GM18907 (cell line): ENCODE results near the gene WDFY4.

ENCODE experiments used
- ATAC-seq: cut with Tn5 transposase; IDR thresholded peaks from one replicate; pipeline ENCODE4 v1.9.1; 2021; ENCODE audit warnings: mild to moderate bottlenecking, moderate library complexity; ENCODE audit not compliant: unreplicated experiment

WDFY4 gene

GRCh38 chr10:48842231-48842630 lies 157.6 kb downstream of the WDFY4 start:
- ATAC-seq = no peak

GRCh38 chr10:48843198-48843597 lies 158.5 kb downstream of the WDFY4 start:
- ATAC-seq = no peak

GRCh38 chr10:48844616-48845015 lies 159.9 kb downstream of the WDFY4 start:
- ATAC-seq = no peak

- ATAC-seq = no peak
Measured at GRCh38 chr10:48845512-48845911, 160.8 kb downstream of the WDFY4 start.

- no peak for ATAC-seq
Measured at GRCh38 chr10:48847691-48848090, 163.0 kb downstream of the WDFY4 start.

- no peak for ATAC-seq
Measured at GRCh38 chr10:48856855-48857254, 172.2 kb downstream of the WDFY4 start.

GRCh38 chr10:48872234-48872633 lies 187.6 kb downstream of the WDFY4 start:
- no peak for ATAC-seq

- ATAC-seq = no peak
Measured at GRCh38 chr10:48878091-48878490, 193.4 kb downstream of the WDFY4 start.

GRCh38 chr10:48879451-48879850 lies 194.8 kb downstream of the WDFY4 start:
- ATAC-seq = no peak

- ATAC-seq = no peak
Measured at GRCh38 chr10:48880016-48880705, 195.5 kb downstream of the WDFY4 start.

GRCh38 chr10:48881937-48882336 lies 197.3 kb downstream of the WDFY4 start:
- ATAC-seq = no peak

GRCh38 chr10:48882881-48883280 lies 198.2 kb downstream of the WDFY4 start:
- no peak for ATAC-seq

GRCh38 chr10:48883701-48884100 lies 199.0 kb downstream of the WDFY4 start:
- no peak for ATAC-seq

GRCh38 chr10:48884179-48885045 lies 199.7 kb downstream of the WDFY4 start:
- no peak for ATAC-seq

GRCh38 chr10:48885376-48885775 lies 200.7 kb downstream of the WDFY4 start:
- ATAC-seq = no peak

GRCh38 chr10:48887982-48888381 lies 203.3 kb downstream of the WDFY4 start:
- ATAC-seq = no peak

- no peak for ATAC-seq
Measured at GRCh38 chr10:48890888-48891850, 206.5 kb downstream of the WDFY4 start.

GRCh38 chr10:48894911-48895802 lies 210.5 kb downstream of the WDFY4 start:
- no peak for ATAC-seq

GRCh38 chr10:48895803-48896195 lies 211.1 kb downstream of the WDFY4 start:
- ATAC-seq = no peak
